ENCODE data around the gene DMD. TPM values are rescaled to one million over a fixed set of nuclear protein-coding genes. Genes with fewer than 3 reads are reported as not detected.
"Not testable (repeated sequence)": the region's sequence is repeated elsewhere in the genome, so short reads cannot be mapped to it uniquely, and the experiment has no call there.

The DMD gene
- total RNA-seq, 6 experiments from 2014 or later: 4.9 to 6.0 (median 5.5) TPM

GRCh38 chrX:31593353-31593752, 1618.0 kb downstream of the DMD start:
- DNase-seq: no peak
- H3K27ac Mint-ChIP-seq: no peak overlapping the region
- TF ChIP-seq, protein P1, sequence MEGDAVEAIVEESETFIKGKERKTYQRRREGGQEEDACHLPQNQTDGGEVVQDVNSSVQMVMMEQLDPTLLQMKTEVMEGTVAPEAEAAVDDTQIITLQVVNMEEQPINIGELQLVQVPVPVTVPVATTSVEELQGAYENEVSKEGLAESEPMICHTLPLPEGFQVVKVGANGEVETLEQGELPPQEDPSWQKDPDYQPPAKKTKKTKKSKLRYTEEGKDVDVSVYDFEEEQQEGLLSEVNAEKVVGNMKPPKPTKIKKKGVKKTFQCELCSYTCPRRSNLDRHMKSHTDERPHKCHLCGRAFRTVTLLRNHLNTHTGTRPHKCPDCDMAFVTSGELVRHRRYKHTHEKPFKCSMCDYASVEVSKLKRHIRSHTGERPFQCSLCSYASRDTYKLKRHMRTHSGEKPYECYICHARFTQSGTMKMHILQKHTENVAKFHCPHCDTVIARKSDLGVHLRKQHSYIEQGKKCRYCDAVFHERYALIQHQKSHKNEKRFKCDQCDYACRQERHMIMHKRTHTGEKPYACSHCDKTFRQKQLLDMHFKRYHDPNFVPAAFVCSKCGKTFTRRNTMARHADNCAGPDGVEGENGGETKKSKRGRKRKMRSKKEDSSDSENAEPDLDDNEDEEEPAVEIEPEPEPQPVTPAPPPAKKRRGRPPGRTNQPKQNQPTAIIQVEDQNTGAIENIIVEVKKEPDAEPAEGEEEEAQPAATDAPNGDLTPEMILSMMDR (IDR thresholded peaks at IDR 0.05): no peak

DNA sequence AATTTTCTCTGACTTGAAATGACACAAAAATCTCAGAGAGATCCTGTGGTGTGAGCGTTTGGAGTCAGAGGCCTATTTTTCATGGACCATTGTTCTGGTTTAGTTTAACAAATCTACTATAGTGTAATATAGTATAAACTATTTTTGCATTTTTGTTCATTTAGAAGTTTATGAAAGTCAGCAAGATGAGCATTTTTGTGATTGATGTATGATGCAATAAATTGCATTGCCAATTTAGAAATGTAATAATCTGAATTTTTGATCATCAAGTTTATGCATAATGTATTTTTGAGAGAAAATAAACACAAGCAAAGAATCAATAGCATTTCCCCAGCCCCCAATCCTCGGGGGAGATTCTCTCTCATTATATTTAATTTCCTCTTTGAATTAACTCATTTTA, 1620.0 kb downstream of the DMD start:
- Mint-ChIP-seq H3K27me3 (ENCODE audit: insufficient read depth) (no peaks in the 10 kb centered on the region), H3K4me3 (no peak overlapping the region), H3K9me3 (no peaks in the 10 kb centered on the region), H3K27ac (no peak overlapping the region), H3K36me3 (ENCODE audit: low read depth) (no peaks in the 10 kb centered on the region), H3K4me1 (ENCODE audit: low read depth) (peaks cover 11% of the 10 kb centered on the region)
- TF ChIP-seq, protein P1 (IDR thresholded peaks at IDR 0.05): no peak
- DNase-seq: no peak

More at GRCh38 chrX:31593353-31593752, 1618.0 kb downstream of the DMD start:
- Mint-ChIP-seq H3K36me3 (ENCODE audit: low read depth) (no peaks in the 10 kb centered on the region), H3K4me1 (ENCODE audit: low read depth) (peaks cover 11% of the 10 kb centered on the region), H3K4me3 (no peak overlapping the region), H3K27me3 (ENCODE audit: insufficient read depth) (no peaks in the 10 kb centered on the region), H3K9me3 (no peaks in the 10 kb centered on the region)

DNA sequence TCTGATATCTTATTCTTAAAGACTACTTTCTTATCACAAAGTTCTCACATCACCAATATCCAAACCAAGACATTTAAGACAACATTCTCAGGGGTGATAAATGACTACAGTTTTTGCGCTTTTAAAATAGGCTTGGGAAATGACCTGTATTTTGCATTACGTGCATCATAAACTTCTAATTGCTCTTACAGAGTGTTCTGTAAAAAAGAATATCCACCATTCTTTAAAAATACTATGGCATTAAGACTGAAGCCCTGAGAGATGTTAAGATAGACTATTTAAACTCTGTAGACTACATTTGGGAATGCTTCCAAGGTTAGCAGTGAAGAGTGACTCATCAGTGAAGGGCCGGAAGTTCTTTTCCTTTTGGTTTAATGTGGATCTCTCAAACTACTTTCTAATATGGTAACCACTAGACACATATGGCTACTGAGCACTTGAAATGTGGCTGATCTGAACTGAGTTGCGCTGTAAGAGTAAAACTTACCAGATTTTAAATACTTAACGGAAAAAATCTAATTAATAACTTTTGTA, 1620.7 kb downstream of the DMD start:
- peak overlapping the region; percentile 21 for H3K27ac Mint-ChIP-seq
- no peaks in the 10 kb centered on the region for H3K36me3 Mint-ChIP-seq (ENCODE audit: low read depth)
- peaks cover 11% of the 10 kb centered on the region for H3K4me1 Mint-ChIP-seq (ENCODE audit: low read depth)
- H3K4me3 Mint-ChIP-seq: no peak overlapping the region
- H3K27me3 Mint-ChIP-seq (ENCODE audit: insufficient read depth): no peaks in the 10 kb centered on the region
- no peaks in the 10 kb centered on the region for H3K9me3 Mint-ChIP-seq
- TF ChIP-seq, protein P1 (IDR thresholded peaks at IDR 0.05): no peak
- peak; percentile 57 for DNase-seq

DNA sequence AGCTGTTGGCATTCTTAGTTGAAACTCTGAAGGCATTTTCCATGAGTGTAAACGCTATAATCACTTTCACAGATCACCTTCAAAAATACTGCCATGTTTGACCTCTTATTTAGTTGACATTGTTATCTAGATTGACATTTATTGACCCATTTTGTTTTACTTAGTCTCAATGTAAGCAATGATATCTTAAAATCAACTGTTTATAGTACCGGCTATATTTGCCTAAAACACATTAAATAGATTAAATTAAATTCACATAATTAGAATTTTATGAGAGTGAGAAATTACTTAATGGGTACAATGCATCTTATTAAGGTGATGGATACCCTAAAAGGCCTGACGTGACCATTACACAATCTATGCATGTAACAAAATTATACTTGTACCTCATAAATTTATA, 1621.8 kb downstream of the DMD start:
- H3K27ac Mint-ChIP-seq: no peak overlapping the region
- H3K9me3 Mint-ChIP-seq: no peaks in the 10 kb centered on the region
- no peak overlapping the region for H3K4me3 Mint-ChIP-seq
- TF ChIP-seq, protein P1 (IDR thresholded peaks at IDR 0.05): no peak
- no peaks in the 10 kb centered on the region for H3K36me3 Mint-ChIP-seq (ENCODE audit: low read depth)
- H3K4me1 Mint-ChIP-seq (ENCODE audit: low read depth): peaks cover 11% of the 10 kb centered on the region
- H3K27me3 Mint-ChIP-seq (ENCODE audit: insufficient read depth): no peaks in the 10 kb centered on the region
- no peak for DNase-seq

DNA sequence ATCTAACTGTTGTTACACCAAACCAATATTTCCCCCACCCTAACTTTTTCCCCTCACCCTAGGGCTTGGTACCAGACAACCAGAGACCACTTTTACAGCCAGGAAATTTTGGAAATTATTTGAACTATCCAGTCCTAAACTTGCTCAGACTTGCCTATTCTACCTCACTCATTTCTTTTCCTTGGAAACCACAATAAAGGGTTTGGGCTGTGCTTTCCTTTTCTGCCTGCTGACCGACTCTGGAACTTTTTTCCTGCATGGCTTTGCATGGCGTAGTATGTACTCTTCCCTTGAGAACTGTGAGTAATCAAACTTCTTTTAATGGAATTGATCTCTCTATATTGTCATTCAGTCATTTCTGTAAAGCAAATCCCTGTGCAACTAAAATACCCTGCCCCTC, 1623.0 kb downstream of the DMD start:
- Mint-ChIP-seq H3K4me1 (ENCODE audit: low read depth) (peaks cover 12% of the 10 kb centered on the region), H3K36me3 (ENCODE audit: low read depth) (no peaks in the 10 kb centered on the region), H3K27me3 (ENCODE audit: insufficient read depth) (no peaks in the 10 kb centered on the region), H3K27ac (no peak overlapping the region), H3K9me3 (no peaks in the 10 kb centered on the region), H3K4me3 (no peak overlapping the region)
- TF ChIP-seq, protein P1 (IDR thresholded peaks at IDR 0.05): no peak
- DNase-seq: no peak

DNA sequence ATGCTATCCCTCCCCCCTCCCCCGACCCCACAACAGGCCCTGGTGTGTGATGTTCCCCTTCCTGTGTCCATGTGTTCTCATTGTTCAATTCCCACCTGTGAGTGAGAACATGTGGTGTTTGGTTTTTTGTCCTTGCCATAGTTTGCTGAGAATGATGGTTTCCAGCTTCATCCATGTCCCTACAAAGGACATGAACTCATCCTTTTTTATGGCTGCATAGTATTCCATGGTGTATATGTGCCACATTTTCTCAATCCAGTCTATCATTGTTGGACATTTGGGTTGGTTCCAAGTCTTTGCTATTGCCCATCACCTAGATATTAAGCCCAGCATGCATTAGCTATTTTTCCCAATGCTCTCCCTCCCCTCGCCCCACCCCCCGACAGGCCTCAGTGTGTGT, 1627.5 kb downstream of the DMD start:
- H3K4me1 Mint-ChIP-seq (ENCODE audit: low read depth): peaks cover 25% of the 10 kb centered on the region
- not testable (repeated sequence) for H3K36me3 Mint-ChIP-seq (ENCODE audit: low read depth); H3K27me3 Mint-ChIP-seq (ENCODE audit: insufficient read depth); H3K27ac Mint-ChIP-seq; DNase-seq; H3K9me3 Mint-ChIP-seq; H3K4me3 Mint-ChIP-seq

Data from HFFc6 (cell line).